Measurements from ENCODE around the gene LDHA.
"Not testable (repeated sequence)": the region's sequence is repeated elsewhere in the genome, so short reads cannot be mapped to it uniquely, and the experiment has no call there.

Gene LDHA

GRCh38 chr11:18394928-18395734, 768 bp downstream of the LDHA start:
- peak; percentile 63 for DNase-seq

DNA sequence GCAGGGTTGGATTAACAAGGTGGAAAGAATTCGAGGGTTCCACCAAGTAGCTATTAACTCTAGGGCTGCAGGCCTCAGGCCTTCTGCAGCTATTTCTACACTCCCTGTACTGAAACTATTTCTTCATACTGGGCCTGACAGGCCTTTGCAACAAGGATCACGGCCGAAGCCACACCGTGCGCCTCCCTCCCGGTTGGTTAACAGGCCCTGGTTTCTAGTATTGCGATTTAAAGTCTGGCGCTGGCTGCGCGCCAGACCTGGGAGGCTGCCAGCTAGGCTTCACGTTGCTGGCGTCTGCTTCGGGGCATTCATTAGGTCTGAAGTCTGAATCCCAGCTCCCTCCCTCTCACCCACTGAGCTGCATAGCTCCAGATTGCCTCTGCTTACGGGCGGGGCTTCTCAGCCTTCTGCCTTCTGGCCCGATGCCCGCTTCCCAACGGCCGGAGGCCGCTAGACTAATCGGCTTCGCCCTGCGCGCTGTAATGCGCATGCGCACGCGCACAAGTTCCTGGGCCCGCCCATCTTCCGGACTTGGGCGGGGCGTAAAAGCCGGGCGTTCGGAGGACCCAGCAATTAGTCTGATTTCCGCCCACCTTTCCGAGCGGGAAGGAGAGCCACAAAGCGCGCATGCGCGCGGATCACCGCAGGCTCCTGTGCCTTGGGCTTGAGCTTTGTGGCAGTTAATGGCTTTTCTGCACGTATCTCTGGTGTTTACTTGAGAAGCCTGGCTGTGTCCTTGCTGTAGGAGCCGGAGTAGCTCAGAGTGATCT, 1.6 kb downstream of the LDHA start:
- peak; percentile 99 for DNase-seq

- no peak for DNase-seq
Measured at GRCh38 chr11:18397921-18398320, 3.6 kb downstream of the LDHA start.

DNA sequence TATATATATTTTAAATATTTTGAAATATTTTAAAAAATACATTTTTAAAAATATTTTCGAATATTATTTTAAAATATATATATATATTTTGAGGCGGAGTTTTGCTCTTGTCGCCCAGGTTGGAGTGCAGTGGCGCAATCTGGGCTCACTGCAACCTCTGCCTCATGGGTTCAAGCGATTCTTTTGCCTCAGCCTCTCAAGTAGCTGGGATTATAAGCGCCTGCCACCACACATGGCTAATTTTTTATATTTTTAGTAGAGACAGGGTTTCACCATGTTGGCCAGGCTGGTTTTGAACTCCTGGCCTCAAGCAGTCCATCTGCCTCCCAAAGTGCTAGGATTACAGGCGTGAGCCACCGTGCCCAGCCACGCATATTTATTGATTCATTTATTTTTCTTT, 6.7 kb downstream of the LDHA start:
- not testable (repeated sequence) for DNase-seq

- peak; percentile 14 for DNase-seq
Measured at GRCh38 chr11:18404062-18404461, 9.7 kb downstream of the LDHA start.

GRCh38 chr11:18407400-18407799, 13.0 kb downstream of the LDHA start:
- peak; percentile 31 for DNase-seq

- peak; percentile 38 for DNase-seq
Measured at GRCh38 chr11:18408558-18409291, 14.4 kb downstream of the LDHA start.

- no peak for DNase-seq
Measured at GRCh38 chr11:18416459-18416858, 22.1 kb downstream of the LDHA start.

DNA sequence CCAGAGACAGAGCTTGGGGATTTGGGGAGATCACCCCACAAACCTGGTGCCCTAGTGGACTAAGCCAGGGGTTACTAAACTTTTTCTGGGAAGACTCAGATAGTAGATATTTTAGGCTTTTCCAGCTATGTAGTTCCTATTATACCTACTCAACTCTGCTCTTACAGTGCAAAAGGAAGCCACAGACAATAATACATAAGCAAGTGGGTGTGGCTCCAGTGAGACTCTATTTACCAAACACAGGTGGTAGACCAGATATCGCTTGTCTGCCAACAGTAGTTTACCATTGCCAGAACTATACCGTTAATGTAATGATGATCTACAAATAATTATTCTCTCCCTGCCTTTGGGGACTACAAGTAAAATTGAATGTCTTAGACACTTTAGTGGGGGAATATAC, 24.7 kb downstream of the LDHA start:
- no peak for DNase-seq

DNA sequence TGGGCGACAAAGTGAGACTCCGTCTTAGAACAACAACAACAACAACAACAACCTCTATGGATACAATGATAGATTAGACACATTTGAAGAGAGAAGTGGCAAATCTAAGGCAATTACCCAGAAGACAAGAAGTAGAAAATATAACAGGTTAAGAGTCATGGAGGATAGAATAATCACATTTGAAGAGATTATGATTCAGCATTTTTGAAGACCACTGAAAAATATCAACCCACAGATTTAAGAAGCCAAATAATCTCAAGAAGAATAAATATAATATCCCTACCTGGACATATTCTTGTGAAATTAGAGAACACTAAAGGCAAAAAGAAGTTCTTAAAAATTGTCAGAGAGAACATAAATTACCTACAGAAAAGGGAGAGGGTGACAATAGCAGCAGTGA, 25.7 kb downstream of the LDHA start:
- DNase-seq, result no peak

DNA sequence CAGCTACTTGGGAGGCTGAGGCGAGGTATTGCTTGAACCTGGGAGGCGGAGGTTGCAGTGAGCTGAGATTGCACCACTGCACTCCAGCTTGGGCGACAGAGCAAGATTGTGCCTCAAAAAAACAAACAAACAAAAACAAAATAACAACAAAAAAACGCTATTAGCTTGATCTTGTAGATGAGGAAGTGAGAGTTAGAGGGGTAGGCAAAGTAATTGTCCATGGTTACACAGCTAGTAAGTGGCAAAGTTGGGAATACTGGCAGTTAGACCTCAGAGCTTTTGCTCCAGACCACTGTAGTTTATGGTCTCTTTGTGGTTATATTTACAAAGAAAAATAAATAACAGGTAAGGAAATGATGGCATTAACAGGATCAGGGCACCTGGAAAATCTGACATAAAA, 32.9 kb downstream of the LDHA start:
- no peak for DNase-seq

- no peak for DNase-seq
Measured at GRCh38 chr11:18429332-18429731, 35.0 kb downstream of the LDHA start.

DNA sequence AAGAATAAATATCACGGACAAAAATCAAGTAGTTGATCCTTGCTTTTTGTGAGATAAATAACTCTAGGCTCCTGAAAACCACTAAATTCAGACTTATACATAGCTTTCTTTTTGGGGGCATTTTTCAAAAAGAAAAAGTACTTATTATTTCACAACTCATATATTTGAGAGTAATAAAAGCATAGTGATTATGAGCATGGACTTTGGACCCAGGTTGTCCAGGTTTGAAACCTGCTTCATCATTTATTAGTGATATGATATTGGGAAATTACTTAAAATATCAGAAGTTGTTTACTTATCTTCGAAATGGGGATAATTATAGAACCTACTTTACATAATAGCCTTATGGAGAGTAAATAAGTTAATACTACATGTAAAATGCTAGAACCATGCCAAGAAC, 44.3 kb downstream of the LDHA start:
- no peak for DNase-seq

DNA sequence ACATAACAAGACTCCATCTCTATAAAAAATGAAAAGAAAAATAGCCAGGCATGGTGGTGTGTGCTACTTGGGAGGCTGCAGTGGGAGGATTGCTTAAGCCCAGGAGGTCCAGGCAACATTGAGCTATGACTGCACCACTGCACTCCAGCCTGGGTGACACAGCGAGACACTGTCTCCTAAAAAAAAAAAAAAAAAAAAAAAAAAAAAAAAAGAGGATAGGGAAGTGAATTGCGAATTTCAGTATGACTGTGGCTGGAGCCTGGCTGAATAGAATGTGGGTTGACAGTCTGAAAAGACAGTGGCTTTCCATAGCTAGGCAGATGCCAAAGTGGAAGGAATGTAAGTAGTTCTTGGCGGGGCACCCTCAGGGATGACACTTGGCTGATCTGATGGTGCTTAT, 54.9 kb downstream of the LDHA start:
- no peak for DNase-seq

DNA sequence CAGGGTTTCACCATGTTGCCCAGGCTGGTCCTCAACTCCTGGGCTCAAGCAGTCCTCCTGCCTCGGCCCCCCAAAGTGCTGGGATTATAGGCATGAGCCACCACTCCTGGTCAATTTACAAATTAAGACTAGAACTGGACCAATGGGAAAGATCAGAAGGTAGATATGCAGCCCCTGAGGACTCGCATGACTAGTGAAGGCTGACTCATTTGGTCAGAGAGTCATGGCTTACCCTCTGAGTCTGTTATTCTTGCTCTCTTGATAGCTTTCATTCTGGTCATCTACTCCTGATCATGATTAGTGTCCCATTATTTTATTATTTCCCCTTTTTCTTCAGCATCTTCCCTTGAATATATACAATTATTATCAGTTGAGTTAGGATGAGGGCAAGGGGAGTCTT, 58.6 kb downstream of the LDHA start:
- DNase-seq, result no peak

- no peak for DNase-seq
Measured at GRCh38 chr11:18455686-18456372, 61.5 kb downstream of the LDHA start, which contains the start of gene LDHAL6A. Gene LDHAL6A (plus strand): TSS chr11:18455856. CDS start chr11:18456681, 825 bp downstream.

GRCh38 chr11:18457450-18457849, 63.1 kb downstream of the LDHA start:
- DNase-seq, result no peak

All from islet precursor cell (in vitro differentiated cells).